ENCODE measurements around the gene SCP2D1. TPM values are rescaled to one million over a fixed set of nuclear protein-coding genes. Genes with fewer than 3 reads are reported as not detected.

Gene SCP2D1
- total and polyA plus RNA-seq, 8 donors = not detected

DNA sequence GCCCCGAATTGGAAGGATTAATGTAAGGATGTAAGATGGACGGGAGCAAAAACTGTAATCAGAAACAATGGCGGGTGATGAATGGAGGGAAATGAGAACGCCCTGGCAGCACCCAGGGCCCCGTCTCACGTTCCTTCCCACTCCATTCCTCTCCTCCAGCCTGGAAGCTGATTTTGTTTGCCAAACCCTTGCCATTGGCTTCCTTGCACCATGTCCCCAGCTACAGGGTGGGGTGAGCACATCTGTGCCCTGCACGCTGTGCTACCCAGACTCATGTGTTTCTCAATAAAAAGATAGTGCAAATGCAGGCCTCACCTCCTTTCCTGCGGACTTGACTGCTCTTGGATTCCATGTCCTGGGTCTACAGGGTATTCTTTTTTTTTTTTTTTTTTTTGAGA, 26.7 kb downstream of the SCP2D1 start:
- ATAC-seq = no peak
- Histone ChIP-seq H3K4me1 (peaks cover 0 to 11% (median 6%) of the 10 kb centered on the region in 3 donors), H3K27me3 (no peaks in the 10 kb centered on the region), H3K4me3 (no peak overlapping the region), H3K9me3 (no peaks in the 10 kb centered on the region), H3K27ac (no peak overlapping the region), H3K36me3 (no peaks in the 10 kb centered on the region)
- no peak for DNase-seq
- FAIRE-seq = no peak
- TF ChIP-seq, protein P1, sequence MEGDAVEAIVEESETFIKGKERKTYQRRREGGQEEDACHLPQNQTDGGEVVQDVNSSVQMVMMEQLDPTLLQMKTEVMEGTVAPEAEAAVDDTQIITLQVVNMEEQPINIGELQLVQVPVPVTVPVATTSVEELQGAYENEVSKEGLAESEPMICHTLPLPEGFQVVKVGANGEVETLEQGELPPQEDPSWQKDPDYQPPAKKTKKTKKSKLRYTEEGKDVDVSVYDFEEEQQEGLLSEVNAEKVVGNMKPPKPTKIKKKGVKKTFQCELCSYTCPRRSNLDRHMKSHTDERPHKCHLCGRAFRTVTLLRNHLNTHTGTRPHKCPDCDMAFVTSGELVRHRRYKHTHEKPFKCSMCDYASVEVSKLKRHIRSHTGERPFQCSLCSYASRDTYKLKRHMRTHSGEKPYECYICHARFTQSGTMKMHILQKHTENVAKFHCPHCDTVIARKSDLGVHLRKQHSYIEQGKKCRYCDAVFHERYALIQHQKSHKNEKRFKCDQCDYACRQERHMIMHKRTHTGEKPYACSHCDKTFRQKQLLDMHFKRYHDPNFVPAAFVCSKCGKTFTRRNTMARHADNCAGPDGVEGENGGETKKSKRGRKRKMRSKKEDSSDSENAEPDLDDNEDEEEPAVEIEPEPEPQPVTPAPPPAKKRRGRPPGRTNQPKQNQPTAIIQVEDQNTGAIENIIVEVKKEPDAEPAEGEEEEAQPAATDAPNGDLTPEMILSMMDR (IDR thresholded peaks at IDR 0.05) = no peak
- intact Hi-C loops (cut with DNase I) = no loop called here
- WGBS, 2 donors = 93% methylated on average over 8 of the region's 8 CpGs

DNA sequence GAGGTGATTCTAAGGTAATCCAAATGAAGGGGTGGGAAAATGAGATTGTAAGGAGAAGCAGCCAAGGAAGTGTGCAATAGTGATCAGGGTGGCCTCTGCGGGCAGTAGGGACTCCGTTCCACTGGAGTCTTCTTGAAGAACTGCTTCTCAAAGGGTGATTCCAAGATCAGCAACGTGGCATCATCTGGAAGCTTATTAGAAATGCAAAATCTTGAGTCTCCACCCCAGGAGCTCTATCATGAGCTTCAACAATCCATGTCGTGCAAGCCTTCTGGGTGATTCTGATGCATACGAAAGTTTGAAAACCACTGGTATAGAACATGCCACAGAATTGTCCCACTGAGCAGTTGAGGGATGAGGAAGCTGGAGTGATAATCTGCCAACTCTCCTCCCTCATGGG, 31.4 kb downstream of the SCP2D1 start:
- Histone ChIP-seq H3K36me3 (no peaks in the 10 kb centered on the region), H3K4me3 (no peak overlapping the region), H3K4me1 (no peaks in the 10 kb centered on the region), H3K9me3 (no peaks in the 10 kb centered on the region), H3K27me3 (no peaks in the 10 kb centered on the region), H3K27ac (no peak overlapping the region)
- TF ChIP-seq, protein P1 (IDR thresholded peaks at IDR 0.05) = no peak
- WGBS, 2 donors = 68 to 71% methylated on average over 5 of the region's 5 CpGs
- intact Hi-C loops (cut with DNase I) = no loop called here
- no peak for DNase-seq
- no peak for ATAC-seq
- no peak for FAIRE-seq

DNA sequence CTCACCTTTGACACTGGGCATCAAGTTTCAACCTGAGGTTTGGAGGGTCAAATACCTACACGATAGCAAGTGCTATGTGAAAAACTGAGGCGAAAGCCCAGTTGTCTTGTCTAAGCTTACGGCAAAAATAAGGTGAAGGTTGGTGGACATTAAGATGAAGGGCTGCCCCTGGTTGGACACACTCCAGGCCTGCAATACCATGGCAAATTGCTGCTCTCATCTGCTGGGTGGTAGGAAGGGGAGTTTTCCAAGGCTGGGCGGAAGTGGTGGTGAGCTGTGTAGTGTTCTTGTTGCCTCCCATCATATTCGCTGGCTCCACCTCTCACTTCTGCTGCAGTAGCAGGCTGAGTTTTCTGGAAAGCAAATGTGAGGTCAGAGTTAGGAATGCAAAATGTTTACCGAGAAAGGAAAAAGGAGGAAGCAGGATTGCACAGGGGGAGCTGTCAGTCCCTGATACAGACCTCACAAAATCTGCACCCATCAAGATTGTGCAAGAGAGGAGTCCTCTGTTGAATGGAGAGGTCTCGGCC, 33.7 kb downstream of the SCP2D1 start:
- FAIRE-seq = no peak
- intact Hi-C loops (cut with DNase I) = no loop called here
- whole genome bisulfite sequencing, 2 donors = 83 to 84% methylated on average over 7 of the region's 7 CpGs

DNA sequence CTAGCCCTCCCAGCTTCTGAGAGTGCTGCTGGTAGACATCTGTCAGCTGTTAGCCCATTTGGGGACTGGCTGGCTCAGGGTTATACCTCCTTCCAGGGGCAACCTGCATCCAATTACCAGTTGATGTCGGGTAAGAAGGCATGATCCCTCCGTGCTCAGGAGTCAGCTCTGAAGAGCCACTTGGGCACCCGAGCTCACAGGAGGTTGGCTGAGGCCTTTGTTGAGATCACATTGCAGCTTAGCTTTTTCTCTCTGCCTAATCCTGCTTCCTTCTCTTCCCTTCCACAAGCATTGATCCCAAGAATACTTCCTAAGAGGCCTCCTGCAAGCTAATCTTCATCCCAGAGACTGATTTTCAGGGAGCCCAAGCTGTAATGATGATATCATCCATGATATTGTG, 35.5 kb downstream of the SCP2D1 start:
- no peak overlapping the region for H3K27ac ChIP-seq
- DNase-seq = no peak
- no peak for FAIRE-seq
- H3K36me3 ChIP-seq = no peaks in the 10 kb centered on the region
- no peak overlapping the region for H3K4me3 ChIP-seq
- 79 to 81% methylated on average over 3 of the region's 3 CpGs for WGBS, 2 donors
- TF ChIP-seq, protein P1 (IDR thresholded peaks at IDR 0.05) = no peak
- no peaks in the 10 kb centered on the region for H3K4me1 ChIP-seq
- no peaks in the 10 kb centered on the region for H3K27me3 ChIP-seq
- no peak for ATAC-seq
- no peaks in the 10 kb centered on the region for H3K9me3 ChIP-seq
- intact Hi-C loops (cut with DNase I) = no loop called here

More for the DNA sequence above, 33.7 kb downstream of the SCP2D1 start:
- Histone ChIP-seq H3K36me3 (no peaks in the 10 kb centered on the region), H3K4me1 (no peaks in the 10 kb centered on the region), H3K4me3 (no peak overlapping the region), H3K27me3 (no peaks in the 10 kb centered on the region), H3K9me3 (no peaks in the 10 kb centered on the region), H3K27ac (no peak overlapping the region)
- DNase-seq (no peak), ATAC-seq (no peak)
- TF ChIP-seq, protein P1 (IDR thresholded peaks at IDR 0.05) = no peak

DNA sequence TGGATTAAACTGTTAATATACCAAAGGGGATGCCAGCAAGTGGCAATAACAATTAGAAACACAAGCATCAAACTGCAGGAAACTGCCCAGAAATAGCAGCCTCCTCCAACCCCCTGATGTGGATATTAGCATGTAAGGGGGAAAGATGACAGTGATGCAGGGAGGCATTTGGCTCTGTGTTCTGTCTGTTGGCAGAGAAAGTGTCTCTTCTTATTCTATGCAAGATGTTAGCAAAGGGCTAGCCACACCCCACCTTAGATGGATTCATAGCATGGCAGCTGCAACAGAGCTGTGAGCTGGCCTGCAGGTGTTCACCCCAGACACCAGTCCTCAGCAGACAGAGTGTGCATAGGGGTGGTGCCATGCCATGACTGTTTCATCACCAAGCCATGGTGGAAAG, 38.0 kb downstream of the SCP2D1 start:
- no peaks in the 10 kb centered on the region for H3K4me1 ChIP-seq
- no peak overlapping the region for H3K27ac ChIP-seq
- H3K36me3 ChIP-seq = no peaks in the 10 kb centered on the region
- FAIRE-seq = no peak
- no peak for ATAC-seq
- no peak overlapping the region for H3K4me3 ChIP-seq
- no peaks in the 10 kb centered on the region for H3K9me3 ChIP-seq
- TF ChIP-seq, protein P1 (IDR thresholded peaks at IDR 0.05) = no peak
- intact Hi-C loops (cut with DNase I) = no loop called here
- no peak for DNase-seq
- H3K27me3 ChIP-seq = no peaks in the 10 kb centered on the region

All from pancreas (tissue), 10 donors.